Non-pigmented ciliary epithelial cell (primary cell): ENCODE results near the gene PFKFB1.
A peak's percentile ranks its signal among the peaks of the same experiment; 100 is the strongest.

Experiments
- DNase-seq: peaks from one replicate; pipeline ENCODE4 v3.0.0-alpha.2; 2010; ENCODE audit warnings: low read depth

Gene PFKFB1

DNA sequence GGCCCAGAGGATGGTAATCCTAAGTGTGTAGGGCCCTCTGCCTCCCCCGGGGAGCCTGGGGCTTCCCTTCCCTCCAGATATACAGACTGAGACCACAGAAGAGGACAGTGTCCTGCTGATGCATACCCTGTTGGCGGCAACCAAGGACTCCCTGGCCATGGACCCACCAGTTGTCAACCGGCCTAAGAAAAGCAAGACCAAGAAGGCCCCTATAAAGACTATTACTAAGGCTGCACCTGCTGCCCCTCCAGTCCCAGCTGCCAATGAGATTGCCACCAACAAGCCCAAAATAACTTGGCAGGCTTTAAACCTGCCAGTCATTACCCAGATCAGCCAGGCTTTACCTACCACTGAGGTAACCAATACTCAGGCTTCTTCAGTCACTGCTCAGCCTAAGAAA is 71.4 kb downstream of the PFKFB1 start:
- DNase-seq = no peak

- peak; percentile 31 for DNase-seq
Observed at GRCh38 chrX:54921427-54922021, 72.5 kb downstream of the PFKFB1 start.

DNA sequence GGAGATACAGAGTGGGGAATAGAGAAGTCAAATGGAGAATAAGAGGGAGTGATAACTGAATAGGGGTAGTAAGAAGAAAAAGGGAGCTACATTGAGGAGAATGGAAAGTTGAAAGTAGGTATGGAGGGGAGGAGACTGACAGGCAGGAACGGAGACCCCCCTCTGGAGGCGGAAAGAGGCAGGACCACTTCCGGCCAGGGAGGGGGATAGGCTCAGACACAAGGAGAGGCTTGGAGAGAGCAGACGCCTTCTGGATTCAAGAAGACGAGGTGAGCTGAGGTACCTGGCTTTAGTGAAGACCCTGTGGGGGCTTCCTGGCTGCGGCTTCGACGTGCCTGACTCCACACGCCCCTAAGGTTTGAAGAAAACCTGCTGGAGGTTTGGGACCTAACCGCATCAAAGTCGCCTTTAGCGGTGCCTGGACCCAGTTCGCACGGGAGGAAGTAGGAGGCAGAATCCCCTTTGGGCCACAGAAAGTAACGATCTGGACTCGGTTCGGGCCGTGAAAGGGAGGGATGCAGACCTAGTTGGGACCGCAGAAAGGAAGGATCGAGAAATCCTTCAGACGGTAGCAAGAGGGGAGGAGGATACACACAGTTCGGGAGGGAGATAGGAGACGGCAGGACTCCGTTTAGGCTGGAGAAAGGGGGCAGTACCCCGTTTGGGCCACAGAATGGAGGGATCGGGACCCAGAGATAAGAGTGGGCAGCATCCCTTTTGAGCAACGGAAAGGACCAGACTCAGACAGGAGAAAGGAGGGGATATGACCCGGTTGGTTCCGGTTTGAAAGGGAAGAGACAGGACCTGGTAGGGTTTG is 73.2 kb downstream of the PFKFB1 start, which contains the start of gene TRO:
TRO (plus strand) TSS at position 215 of the 817 bp plus-strand sequence. CDS start 1,423 bp downstream, outside the sequence.
- DNase-seq = peak; percentile 1

GRCh38 chrX:54909941-54910340 is 84.0 kb downstream of the PFKFB1 start:
- no peak for DNase-seq

- DNase-seq = no peak
Observed at GRCh38 chrX:54894159-54894558, 99.8 kb downstream of the PFKFB1 start.

DNA sequence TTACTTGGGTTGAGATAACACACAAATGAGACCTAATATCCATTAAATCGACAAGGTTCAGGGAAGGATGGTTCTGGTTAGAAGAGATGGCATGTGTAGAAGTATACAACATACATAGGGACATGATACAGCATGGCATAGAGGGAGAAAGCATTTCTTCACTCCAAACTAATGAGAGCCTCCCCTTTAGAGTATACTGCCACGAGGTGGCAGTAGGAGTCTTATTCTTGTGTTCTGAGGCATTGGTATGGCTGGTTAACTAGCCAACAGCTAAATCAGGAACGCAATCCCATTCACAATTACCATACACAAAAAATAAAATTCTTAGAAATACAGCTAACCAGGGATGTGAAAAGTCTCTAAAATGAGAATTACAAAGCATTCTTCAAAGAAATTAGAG is 102.4 kb downstream of the PFKFB1 start:
- peak; percentile 4 for DNase-seq

DNA sequence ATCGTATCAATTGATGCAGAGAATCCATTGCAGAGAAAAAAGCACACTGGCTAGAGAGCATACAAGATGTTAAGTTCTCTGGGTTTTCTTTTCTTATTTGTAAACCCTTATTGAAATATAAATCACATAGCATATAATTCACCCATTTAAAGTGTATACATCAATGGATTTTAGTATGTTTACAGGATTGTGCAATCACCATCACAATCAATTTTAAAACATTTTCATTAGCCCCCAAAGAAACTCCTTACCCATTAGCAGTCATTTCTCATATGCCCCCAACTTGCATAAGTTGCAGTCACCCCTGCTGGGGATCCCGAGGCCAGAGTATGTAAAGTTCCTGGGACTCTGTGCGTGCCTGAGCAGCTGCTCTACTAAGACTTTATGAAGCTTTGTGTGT is 108.2 kb downstream of the PFKFB1 start:
- no peak for DNase-seq
